ENCODE measurements around the gene ICAM4.

The ICAM4 gene

GRCh38 chr19:10290357-10290875 is 3.7 kb downstream of the ICAM4 start:
- DNase-seq (ENCODE audit: low spot score): no peak
- in situ Hi-C loops (cut with MboI; ENCODE audit: low sequenced_read_pairs, unreplicated experiment): no loop called here
- TF ChIP-seq, protein P1, sequence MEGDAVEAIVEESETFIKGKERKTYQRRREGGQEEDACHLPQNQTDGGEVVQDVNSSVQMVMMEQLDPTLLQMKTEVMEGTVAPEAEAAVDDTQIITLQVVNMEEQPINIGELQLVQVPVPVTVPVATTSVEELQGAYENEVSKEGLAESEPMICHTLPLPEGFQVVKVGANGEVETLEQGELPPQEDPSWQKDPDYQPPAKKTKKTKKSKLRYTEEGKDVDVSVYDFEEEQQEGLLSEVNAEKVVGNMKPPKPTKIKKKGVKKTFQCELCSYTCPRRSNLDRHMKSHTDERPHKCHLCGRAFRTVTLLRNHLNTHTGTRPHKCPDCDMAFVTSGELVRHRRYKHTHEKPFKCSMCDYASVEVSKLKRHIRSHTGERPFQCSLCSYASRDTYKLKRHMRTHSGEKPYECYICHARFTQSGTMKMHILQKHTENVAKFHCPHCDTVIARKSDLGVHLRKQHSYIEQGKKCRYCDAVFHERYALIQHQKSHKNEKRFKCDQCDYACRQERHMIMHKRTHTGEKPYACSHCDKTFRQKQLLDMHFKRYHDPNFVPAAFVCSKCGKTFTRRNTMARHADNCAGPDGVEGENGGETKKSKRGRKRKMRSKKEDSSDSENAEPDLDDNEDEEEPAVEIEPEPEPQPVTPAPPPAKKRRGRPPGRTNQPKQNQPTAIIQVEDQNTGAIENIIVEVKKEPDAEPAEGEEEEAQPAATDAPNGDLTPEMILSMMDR (IDR thresholded peaks at IDR 0.05; ENCODE audit: borderline replicate concordance, control extremely low read depth, extremely low read depth, insufficient read depth, missing control alignments): no peak

DNA sequence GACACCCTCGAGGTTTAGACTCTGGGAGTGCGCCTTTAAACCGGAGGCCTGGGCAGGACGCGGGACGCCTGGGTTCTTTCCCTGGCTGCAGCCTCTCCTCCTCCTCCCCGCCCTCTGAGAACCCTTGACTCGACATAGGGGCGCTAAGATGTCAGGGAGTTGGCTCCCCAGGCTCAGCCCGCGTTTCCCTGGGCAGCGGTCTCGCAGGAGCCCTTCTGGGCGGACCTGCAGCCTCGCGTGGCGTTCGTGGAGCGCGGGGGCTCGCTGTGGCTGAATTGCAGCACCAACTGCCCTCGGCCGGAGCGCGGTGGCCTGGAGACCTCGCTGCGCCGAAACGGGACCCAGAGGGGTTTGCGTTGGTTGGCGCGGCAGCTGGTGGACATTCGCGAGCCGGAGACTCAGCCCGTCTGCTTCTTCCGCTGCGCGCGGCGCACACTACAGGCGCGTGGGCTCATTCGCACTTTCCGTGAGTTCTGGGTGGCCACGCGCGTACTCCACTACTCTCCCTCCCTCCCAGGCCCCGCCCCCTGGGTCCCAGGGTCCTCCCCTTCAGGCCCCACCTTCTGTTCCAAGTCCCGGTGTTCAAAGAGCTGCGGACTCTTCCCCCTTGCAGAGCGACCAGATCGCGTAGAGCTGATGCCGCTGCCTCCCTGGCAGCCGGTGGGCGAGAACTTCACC is 4.3 kb downstream of the ICAM4 start:
- peak; percentile 74 for DNase-seq (ENCODE audit: low spot score)
- in situ Hi-C loops (cut with MboI; ENCODE audit: low sequenced_read_pairs, unreplicated experiment): no loop called here
- TF ChIP-seq, protein P1 (IDR thresholded peaks at IDR 0.05; ENCODE audit: borderline replicate concordance, control extremely low read depth, extremely low read depth, insufficient read depth, missing control alignments): no peak

- no peak for DNase-seq (ENCODE audit: low spot score)
- in situ Hi-C loops (cut with MboI; ENCODE audit: low sequenced_read_pairs, unreplicated experiment): no loop called here
- TF ChIP-seq, protein P1 (IDR thresholded peaks at IDR 0.05; ENCODE audit: borderline replicate concordance, control extremely low read depth, extremely low read depth, insufficient read depth, missing control alignments): no peak
Observed at GRCh38 chr19:10291554-10292205, 4.9 kb downstream of the ICAM4 start.

GRCh38 chr19:10292206-10292788 is 5.5 kb downstream of the ICAM4 start:
- TF ChIP-seq, protein P1 (IDR thresholded peaks at IDR 0.05; ENCODE audit: borderline replicate concordance, control extremely low read depth, extremely low read depth, insufficient read depth, missing control alignments): no peak
- in situ Hi-C loops (cut with MboI; ENCODE audit: low sequenced_read_pairs, unreplicated experiment): no loop called here

GRCh38 chr19:10292789-10293636 is 6.3 kb downstream of the ICAM4 start:
- DNase-seq (ENCODE audit: low spot score): no peak
- TF ChIP-seq, protein P1 (IDR thresholded peaks at IDR 0.05; ENCODE audit: borderline replicate concordance, control extremely low read depth, extremely low read depth, insufficient read depth, missing control alignments): no peak
- in situ Hi-C loops (cut with MboI; ENCODE audit: low sequenced_read_pairs, unreplicated experiment): no loop called here

More at GRCh38 chr19:10292206-10292788, 5.5 kb downstream of the ICAM4 start:
- peak; percentile 93 for DNase-seq (ENCODE audit: low spot score)
